IPS DF 19.7 (cell line): Measurements from ENCODE around the gene FAM107A.
"Not testable (repeated sequence)": the region's sequence is repeated elsewhere in the genome, so short reads cannot be mapped to it uniquely, and the experiment has no call there.

Experiments used
- DNase-seq: peaks from one replicate; pipeline ENCODE4 v3.0.0-alpha.2; 2013; ENCODE audit warnings: low read depth, low spot score

The FAM107A gene

GRCh38 chr3:58536501-58537411 is 40.4 kb downstream of the FAM107A start, which contains the start of gene ACOX2:
Gene ACOX2 (minus strand): TSS chr3:58537190. CDS start chr3:58535106, 2,084 bp downstream.
- DNase-seq: no peak

GRCh38 chr3:58535531-58536500 is 41.4 kb downstream of the FAM107A start:
- DNase-seq: no peak

GRCh38 chr3:58534592-58535494 is 42.3 kb downstream of the FAM107A start:
- no peak for DNase-seq

GRCh38 chr3:58532794-58533220 is 44.4 kb downstream of the FAM107A start:
- no peak for DNase-seq

GRCh38 chr3:58531956-58532355 is 45.2 kb downstream of the FAM107A start:
- no peak for DNase-seq

- DNase-seq: no peak
These were observed 45.6 kb downstream of the FAM107A start for GRCh38 chr3:58531555-58531954.

GRCh38 chr3:58530354-58530865 is 46.8 kb downstream of the FAM107A start:
- no peak for DNase-seq

GRCh38 chr3:58529516-58530353 is 47.5 kb downstream of the FAM107A start:
- DNase-seq: no peak

GRCh38 chr3:58528629-58529028 is 48.6 kb downstream of the FAM107A start:
- DNase-seq: no peak

- DNase-seq: not testable (repeated sequence)
These were observed 49.8 kb downstream of the FAM107A start for GRCh38 chr3:58527440-58527839.

- no peak for DNase-seq
These were observed 50.7 kb downstream of the FAM107A start for GRCh38 chr3:58526515-58526957.

GRCh38 chr3:58524326-58524888 is 52.8 kb downstream of the FAM107A start:
- DNase-seq: no peak

GRCh38 chr3:58522759-58523425 is 54.3 kb downstream of the FAM107A start:
- DNase-seq: no peak

- no peak for DNase-seq
These were observed 55.1 kb downstream of the FAM107A start for GRCh38 chr3:58521917-58522631.

- no peak for DNase-seq
These were observed 55.9 kb downstream of the FAM107A start for GRCh38 chr3:58521336-58521670.

- no peak for DNase-seq
These were observed 56.5 kb downstream of the FAM107A start for GRCh38 chr3:58520403-58521335.

GRCh38 chr3:58519668-58520402 is 57.4 kb downstream of the FAM107A start:
- no peak for DNase-seq
